Cardiac muscle cell (in vitro differentiated cells and primary cell): ENCODE measurements around the gene MRPL24. TPM values are rescaled to one million over a fixed set of nuclear protein-coding genes. Genes with fewer than 3 reads are reported as not detected.

Source experiments
- DNase-seq, 2 donors: peaks; one replicate each; pipeline versions ENCODE4 v3.0.0 to v3.0.0-alpha.2; 2010 to 2017; ENCODE audit warnings: low read depth in 1 of 2, low spot score in 1 of 2
- H3K27ac ChIP-seq: fragments of 200-600 bp; sonication (generic); 2 replicates; pipeline ENCODE4 v1.5.1; 2016
- H3K27me3 ChIP-seq: fragments of 200-600 bp; sonication (generic); 2 replicates; pipeline ENCODE4 v1.6.0; 2016; ENCODE audit warnings: control low read depth
- H3K36me3 ChIP-seq: fragments of 200-600 bp; sonication (generic); 2 replicates; pipeline ENCODE4 v1.5.1; 2016; ENCODE audit warnings: control low read depth
- H3K4me1 ChIP-seq: fragments of 200-600 bp; sonication (generic); 2 replicates; pipeline ENCODE4 v1.8.1; 2017; ENCODE audit warnings: low read depth, mild to moderate bottlenecking, mixed run types
- H3K4me3 ChIP-seq: fragments of 200-600 bp; sonication (generic); 2 replicates; pipeline ENCODE4 v1.5.1; 2016; ENCODE audit warnings: mild to moderate bottlenecking
- H3K9me3 ChIP-seq: fragments of 200-600 bp; sonication (generic); 2 replicates; pipeline ENCODE4 v1.5.1; 2017; ENCODE audit warnings: low read depth, mild to moderate bottlenecking, control low read depth
- CTCF ChIP-seq: IDR thresholded peaks from 2 replicates; pipeline ENCODE4 v1.5.1; 2012; ENCODE audit warnings: low read depth, mild to moderate bottlenecking, low read length
- polyA plus RNA-seq: library from polyadenylated mRNA; unstranded; fragments of >200 nt; fragmentation: Nextera tagmentation; extraction: Ambion mirVana; gene quantifications from 2 replicates; pipeline ENCODE4 v1.2.1, GENCODE V29; 2016
- total RNA-seq: library from RNA; depleted of rRNA; stranded (reverse); fragments of >200 nt; gene quantifications from 2 replicates; pipeline ENCODE4 v1.2.3, GENCODE V29; 2016

The MRPL24 gene
- total and polyA plus RNA-seq, 2 experiments from 2014 or later = 34.9 to 77.7 TPM

- H3K9me3 ChIP-seq = no peaks in the 10 kb centered on the region
- H3K27me3 ChIP-seq = no peaks in the 10 kb centered on the region
- DNase-seq = peak; percentile 38 to 65
- peak overlapping the region; percentile 86 for H3K27ac ChIP-seq
- no peak for TF ChIP-seq CTCF
- H3K4me1 ChIP-seq = peaks cover 56% of the 10 kb centered on the region
- no peaks in the 10 kb centered on the region for H3K36me3 ChIP-seq
- peak overlapping the region; percentile 7 for H3K4me3 ChIP-seq
These were observed 32.0 kb upstream of the MRPL24 start for GRCh38 chr1:156772728-156773497.

- peaks cover 49% of the 10 kb centered on the region for H3K4me1 ChIP-seq
- peak overlapping the region; percentile 7 for H3K4me3 ChIP-seq
- H3K9me3 ChIP-seq = no peaks in the 10 kb centered on the region
- no peaks in the 10 kb centered on the region for H3K27me3 ChIP-seq
- TF ChIP-seq CTCF = no peak
- peak overlapping the region; percentile 86 for H3K27ac ChIP-seq
- DNase-seq = no peak
- no peaks in the 10 kb centered on the region for H3K36me3 ChIP-seq
These were observed 31.3 kb upstream of the MRPL24 start for GRCh38 chr1:156772222-156772621.

DNA sequence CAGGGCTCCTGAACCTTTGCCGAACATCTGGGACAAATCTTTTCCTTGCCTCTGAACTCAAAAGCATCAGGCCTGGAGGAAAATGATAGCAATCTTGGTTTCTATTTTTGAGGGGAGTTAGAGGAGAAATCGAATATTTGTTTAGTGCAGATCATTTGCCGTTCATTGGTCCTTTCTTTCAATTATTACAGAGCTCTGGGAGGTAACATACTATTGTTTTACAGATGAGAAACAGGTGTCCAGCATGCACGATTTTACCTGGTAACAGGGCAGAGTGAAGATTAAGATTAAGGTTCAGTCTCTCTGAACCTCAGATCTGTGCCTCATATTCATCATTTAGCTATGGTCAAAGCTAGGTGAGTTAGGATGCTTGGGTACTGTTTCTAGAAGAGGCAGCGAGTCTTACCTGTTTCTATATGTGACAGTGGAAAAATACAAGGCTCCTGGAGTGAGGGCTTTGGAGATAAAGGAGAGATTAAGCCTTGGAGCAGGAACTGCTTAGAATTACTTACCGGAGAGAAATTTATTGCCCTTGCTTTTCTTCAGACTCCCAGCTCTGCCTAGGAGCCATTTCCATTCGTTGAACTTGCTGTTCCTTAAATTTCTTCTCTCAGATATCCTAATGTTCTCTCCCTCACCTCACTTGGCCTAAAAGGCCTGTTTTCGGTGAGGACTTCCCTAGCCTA, 27.9 kb upstream of the MRPL24 start:
- no peaks in the 10 kb centered on the region for H3K9me3 ChIP-seq
- no peak for TF ChIP-seq CTCF
- no peak for DNase-seq
- peaks cover 44% of the 10 kb centered on the region for H3K4me1 ChIP-seq
- no peaks in the 10 kb centered on the region for H3K36me3 ChIP-seq
- H3K4me3 ChIP-seq = peak overlapping the region; percentile 83
- H3K27ac ChIP-seq = peak overlapping the region; percentile 88
- H3K27me3 ChIP-seq = no peaks in the 10 kb centered on the region

DNA sequence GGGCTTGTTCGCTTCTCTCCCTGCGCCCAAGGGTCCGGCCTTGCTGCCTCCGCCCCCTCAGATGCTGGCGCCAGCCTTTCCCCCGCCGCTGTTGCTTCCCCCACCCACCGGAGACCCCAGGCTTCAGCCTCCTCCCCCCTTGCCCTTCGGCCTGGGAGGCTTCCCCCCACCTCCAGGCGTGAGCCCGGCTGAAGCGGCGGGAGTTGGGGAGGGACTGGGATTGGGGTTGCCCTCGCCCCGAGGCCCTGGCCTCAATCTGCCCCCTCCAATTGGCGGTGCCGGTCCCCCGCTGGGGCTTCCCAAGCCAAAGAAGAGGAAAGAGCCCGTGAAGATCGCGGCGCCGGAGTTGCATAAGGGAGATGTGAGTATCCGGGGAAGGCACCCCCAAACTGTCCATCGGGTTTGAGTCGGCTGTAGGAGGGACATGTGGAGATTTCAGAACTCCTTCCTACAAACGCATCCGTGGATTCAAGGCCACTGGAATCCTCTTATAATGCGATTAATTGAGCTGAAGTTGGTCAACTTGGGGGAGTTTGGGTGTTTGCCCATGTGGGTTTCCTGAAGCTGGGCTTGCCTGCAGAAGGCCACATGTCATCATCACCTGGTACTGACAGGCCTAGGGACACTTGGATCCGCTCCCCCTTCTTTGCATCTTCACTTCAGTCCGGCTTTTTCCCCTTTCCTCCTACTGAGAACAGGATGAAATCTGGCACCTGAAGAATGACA, 27.2 kb upstream of the MRPL24 start:
- no peaks in the 10 kb centered on the region for H3K36me3 ChIP-seq
- H3K4me3 ChIP-seq = peak overlapping the region; percentile 83
- DNase-seq = peak in 1 of 2 donors; percentile 31
- no peaks in the 10 kb centered on the region for H3K27me3 ChIP-seq
- peaks cover 38% of the 10 kb centered on the region for H3K4me1 ChIP-seq
- no peak for TF ChIP-seq CTCF
- peak overlapping the region; percentile 88 for H3K27ac ChIP-seq
- H3K9me3 ChIP-seq = no peaks in the 10 kb centered on the region

GRCh38 chr1:156767101-156767878, 26.4 kb upstream of the MRPL24 start, which contains the start of gene PRCC:
Gene PRCC (plus strand): TSS chr1:156767535. CDS start chr1:156767772, 237 bp downstream.
- peak; percentile 99 to 100 for DNase-seq
- H3K4me3 ChIP-seq = peak within 1 kb of the TSS; percentile 83
- no peaks in the 10 kb centered on the region for H3K9me3 ChIP-seq
- TF ChIP-seq CTCF = no peak
- H3K27ac ChIP-seq = peak within 1 kb of the TSS; percentile 88
- no peaks in the 10 kb centered on the region for H3K36me3 ChIP-seq
- peaks cover 31% of the 10 kb centered on the region for H3K4me1 ChIP-seq
- H3K27me3 ChIP-seq = no peaks in the 10 kb centered on the region
